Heart left ventricle (tissue), 13 donors: ENCODE measurements around the gene NFIA.

Experiments
- POLR2A ChIP-seq, 2 donors: fragments of 450-650 bp; IDR thresholded peaks; one replicate each; pipeline ENCODE4 v1.6.1; 2017; ENCODE audit warnings: antibody characterized with exemption in 2 of 2, mild to moderate bottlenecking in 2 of 2, moderate library complexity in 2 of 2
- TF ChIP-seq, protein P1 (sequence below), 12 donors: fragments of 200-600 bp; sonication (generic) in 4 of 12; IDR thresholded peaks; one replicate each; pipeline versions ENCODE4 v1.5.0 to v1.8.0; 2018 to 2022; ENCODE audit warnings: antibody characterized with exemption in 12 of 12, mild to moderate bottlenecking in 5 of 12
- donor health status: ischemic (EF 13 %, LVEDD 7.1; RV severe dilation, severe dysfunction).
- donor health status: DM: no; HTN: yes; CAD: no.
- donor health status: DM: no; HTN: no; CAD: no.
- donor health status: ischemic (EF 25% LVEDD 6.9; RV normal size, moderate dysfunction).
- donor health status: ischemic (EF 25% LVEDD 5.7; RV mildly dilated, moderate dysfunction).
- donor health status: ischemic (EF 35%, LVEDD 5.7; RV mildly dilated, moderate dysfunction).
- donor health status: nonischemic (EF 11% LVEDD 7.7; RV severe dilation, severe dysfunction).
- donor health status: DM: yes; HTN: yes; CAD: no.
- donor health status: PGD.
- donor health status: ischemic (EF 29% LVEDD 5.4; RV normal size, mild dysfunction).
- donor health status: nonischemic (EF 23%, LVEDD 6.1; RV moderate dilation, normal function).

GRCh38 chr1:61379693-61380092 is 297.3 kb downstream of the NFIA start:
- TF ChIP-seq, protein P1, sequence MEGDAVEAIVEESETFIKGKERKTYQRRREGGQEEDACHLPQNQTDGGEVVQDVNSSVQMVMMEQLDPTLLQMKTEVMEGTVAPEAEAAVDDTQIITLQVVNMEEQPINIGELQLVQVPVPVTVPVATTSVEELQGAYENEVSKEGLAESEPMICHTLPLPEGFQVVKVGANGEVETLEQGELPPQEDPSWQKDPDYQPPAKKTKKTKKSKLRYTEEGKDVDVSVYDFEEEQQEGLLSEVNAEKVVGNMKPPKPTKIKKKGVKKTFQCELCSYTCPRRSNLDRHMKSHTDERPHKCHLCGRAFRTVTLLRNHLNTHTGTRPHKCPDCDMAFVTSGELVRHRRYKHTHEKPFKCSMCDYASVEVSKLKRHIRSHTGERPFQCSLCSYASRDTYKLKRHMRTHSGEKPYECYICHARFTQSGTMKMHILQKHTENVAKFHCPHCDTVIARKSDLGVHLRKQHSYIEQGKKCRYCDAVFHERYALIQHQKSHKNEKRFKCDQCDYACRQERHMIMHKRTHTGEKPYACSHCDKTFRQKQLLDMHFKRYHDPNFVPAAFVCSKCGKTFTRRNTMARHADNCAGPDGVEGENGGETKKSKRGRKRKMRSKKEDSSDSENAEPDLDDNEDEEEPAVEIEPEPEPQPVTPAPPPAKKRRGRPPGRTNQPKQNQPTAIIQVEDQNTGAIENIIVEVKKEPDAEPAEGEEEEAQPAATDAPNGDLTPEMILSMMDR (IDR thresholded peaks at IDR 0.05), result no peak
- TF ChIP-seq POLR2A (IDR thresholded peaks at IDR 0.05), result no peak
